NCI-H526 treated with DMSO at 0.1 percent for 48 hours (cell line): Measurements from ENCODE around the gene ABCG4.

Source experiments
- DNase-seq: peaks from one replicate; lab custom pipeline; 2025; lab: John Stamatoyannopoulos, UW

The ABCG4 gene

DNA sequence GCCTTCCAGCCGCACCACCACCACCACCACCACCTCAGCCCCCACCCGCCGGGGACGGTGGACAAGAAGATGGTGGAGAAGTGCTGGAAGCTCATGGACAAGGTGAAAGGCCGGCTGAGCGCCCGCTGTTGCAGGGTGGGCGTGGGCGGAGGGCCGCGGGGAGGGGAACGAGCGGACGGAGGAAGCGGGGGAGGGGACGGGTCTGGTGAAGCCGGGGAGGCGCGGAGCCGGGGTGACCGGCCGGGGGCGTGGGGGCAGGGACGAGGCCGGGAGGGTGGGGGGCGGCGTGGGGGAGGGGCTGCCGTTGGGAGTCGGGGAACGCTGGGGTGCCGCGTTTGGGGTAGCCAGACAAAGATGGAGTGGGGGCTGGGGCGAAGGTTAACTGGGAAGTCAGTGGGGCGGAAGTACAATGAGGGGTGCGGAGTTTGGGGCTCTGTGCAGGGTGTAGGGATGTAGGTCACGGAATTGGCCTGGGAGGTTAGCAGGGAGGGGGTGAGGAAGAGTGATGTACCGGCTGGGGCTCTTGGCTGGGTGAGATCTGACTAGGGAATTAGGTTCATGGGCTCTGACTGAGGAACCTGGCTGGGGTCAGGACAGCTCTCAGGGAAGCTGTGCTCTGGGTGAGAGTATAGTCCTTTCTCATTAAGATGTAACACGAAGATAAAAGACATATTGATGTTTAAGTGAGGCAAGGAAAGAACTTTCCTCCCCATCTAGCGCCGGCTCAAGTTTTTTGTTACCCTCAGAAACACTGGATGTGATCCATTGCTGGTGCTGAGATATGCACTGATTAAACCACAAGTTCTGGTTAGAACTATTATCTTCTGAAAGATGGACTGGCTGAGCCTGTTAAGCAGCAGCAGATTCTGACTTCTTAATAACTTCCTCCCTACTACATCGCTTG, 57.9 kb downstream of the ABCG4 start:
- DNase-seq, result no peak

DNA sequence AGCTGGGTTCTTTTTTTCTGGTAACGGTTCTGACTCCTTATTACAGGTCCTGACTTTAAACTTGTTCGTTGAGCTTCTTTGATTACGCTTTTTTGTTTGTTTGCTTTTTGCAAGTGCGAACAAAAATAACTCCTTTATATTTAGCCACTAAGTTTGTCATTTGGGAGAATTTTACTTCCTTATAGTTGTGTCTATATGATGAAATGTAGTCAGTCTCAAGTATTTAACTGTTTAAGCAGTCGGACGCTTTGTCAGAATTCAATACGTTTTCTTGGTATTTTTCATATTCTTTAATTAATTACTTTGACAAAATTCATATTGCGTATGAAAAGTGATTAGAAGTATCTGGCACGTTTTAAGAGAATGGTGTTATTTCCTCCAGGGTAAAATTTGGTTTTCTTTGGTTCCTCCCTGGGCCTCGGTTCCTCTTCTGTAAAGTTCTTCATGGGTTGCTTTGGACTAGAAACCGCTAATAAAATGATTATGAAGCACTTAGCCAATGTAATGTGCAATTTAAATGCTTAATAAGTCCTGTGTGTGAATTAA, 58.6 kb downstream of the ABCG4 start:
- DNase-seq, result no peak

DNA sequence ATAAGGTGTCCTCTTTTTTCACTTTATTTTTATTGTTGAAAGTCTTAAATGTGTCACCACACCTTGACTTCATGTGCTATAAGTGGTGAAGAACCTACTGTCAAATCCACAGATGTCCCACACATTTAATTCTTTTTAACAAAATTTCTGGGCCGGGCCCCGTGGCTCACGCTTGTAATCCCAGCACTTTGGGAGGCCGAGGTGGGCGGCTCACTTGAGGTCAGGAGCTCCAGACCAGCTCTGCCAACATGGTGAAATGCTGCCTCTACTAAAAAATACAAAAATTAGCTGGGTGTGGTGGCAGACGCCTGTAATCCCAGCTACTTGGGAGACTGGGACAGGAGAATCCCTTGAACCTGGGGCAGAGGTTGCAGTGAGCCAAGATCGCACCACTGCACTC, 60.3 kb downstream of the ABCG4 start:
- no peak for DNase-seq

DNA sequence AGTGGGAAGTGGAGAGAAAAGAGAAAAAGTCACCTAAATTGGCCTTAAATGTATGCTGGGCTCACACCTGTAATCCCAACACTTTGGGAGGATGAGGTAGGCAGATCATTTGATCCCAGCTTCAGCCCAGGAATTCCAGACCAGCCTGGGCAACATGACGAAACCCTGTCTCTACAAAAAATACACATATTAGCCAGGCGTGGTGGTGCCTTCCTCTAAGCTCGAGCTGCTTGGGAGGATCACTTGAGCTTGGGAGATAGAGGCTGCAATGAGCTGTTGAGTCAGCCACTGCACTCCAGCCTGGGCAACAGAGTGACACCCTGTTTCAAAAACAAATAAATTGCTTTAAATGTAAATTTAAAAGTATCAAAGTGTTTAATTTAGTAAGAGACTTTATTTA, 61.2 kb downstream of the ABCG4 start:
- DNase-seq, result no peak
